ENCODE measurements around the gene ADAMTS19.

ADAMTS19 gene

DNA sequence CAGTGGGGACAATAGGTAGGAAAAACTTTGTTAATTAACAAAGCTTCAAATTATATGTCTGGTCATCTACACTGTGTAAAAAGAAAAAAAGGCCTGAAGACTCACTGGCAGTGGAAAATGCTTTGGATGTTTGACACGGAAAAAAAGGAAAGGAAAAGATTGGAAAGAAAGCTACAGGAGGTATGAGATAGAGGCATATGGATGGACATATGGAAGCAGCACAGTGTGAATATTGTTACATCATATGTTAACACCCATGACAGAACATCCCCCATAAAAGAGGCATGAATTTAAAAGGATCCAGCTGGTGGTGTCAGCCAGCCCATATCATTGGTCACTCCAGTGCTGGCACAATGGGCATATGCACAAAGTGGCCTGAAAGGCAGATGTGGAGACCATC, 19.0 kb upstream of the ADAMTS19 start:
- H3K27ac ChIP-seq (ENCODE audit: low read length) = no peak overlapping the region
- H3K4me1 ChIP-seq (ENCODE audit: control insufficient read depth, insufficient read depth, low read length) = no peaks in the 10 kb centered on the region
- no peak overlapping the region for H3K4me3 ChIP-seq (ENCODE audit: low read length)
- no peak for DNase-seq (ENCODE audit: low read depth, low spot score)
- no CpG with 5 or more reads among the region's 1 CpG for WGBS (ENCODE audit: insufficient coverage, insufficient read length)
- H3K36me3 ChIP-seq (ENCODE audit: control insufficient read depth, insufficient read depth, low read length) = no peaks in the 10 kb centered on the region
- H3K27me3 ChIP-seq (ENCODE audit: control insufficient read depth, insufficient read depth, low read length) = no peaks in the 10 kb centered on the region; the same call in 1 of the 2 replicates
- H3K9me3 ChIP-seq (ENCODE audit: control insufficient read depth, insufficient read depth, low read length) = no peaks in the 10 kb centered on the region; the same call in 1 of the 2 replicates

DNA sequence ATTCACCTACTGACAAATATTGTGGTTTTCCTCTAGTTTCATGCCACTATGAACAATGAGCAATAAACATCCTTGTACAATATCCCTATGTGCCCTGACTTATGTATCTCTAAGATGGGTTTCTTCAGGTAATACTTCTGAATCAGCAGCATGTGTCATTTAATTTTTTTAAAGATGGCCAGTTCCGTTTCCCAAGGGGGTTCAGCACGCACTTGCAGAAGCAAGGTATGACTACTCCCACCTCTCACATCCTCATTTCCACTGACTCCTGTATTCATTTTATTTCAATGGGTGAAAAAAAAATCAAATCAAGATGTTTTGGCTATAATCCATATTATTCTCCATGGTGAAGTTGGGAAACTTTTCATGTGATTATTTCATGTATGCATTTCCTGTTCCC, 14.7 kb upstream of the ADAMTS19 start:
- Histone ChIP-seq H3K27me3 (ENCODE audit: control insufficient read depth, insufficient read depth, low read length) (no peaks in the 10 kb centered on the region; the same call in 1 of the 2 replicates), H3K4me3 (ENCODE audit: low read length) (no peak overlapping the region), H3K36me3 (ENCODE audit: control insufficient read depth, insufficient read depth, low read length) (no peaks in the 10 kb centered on the region), H3K27ac (ENCODE audit: low read length) (no peak overlapping the region), H3K4me1 (ENCODE audit: control insufficient read depth, insufficient read depth, low read length) (no peaks in the 10 kb centered on the region), H3K9me3 (ENCODE audit: control insufficient read depth, insufficient read depth, low read length) (no peaks in the 10 kb centered on the region; the same call in 1 of the 2 replicates)
- WGBS (ENCODE audit: insufficient coverage, insufficient read length) = no CpG with 5 or more reads among the region's 2 CpGs
- no peak for DNase-seq (ENCODE audit: low read depth, low spot score)

DNA sequence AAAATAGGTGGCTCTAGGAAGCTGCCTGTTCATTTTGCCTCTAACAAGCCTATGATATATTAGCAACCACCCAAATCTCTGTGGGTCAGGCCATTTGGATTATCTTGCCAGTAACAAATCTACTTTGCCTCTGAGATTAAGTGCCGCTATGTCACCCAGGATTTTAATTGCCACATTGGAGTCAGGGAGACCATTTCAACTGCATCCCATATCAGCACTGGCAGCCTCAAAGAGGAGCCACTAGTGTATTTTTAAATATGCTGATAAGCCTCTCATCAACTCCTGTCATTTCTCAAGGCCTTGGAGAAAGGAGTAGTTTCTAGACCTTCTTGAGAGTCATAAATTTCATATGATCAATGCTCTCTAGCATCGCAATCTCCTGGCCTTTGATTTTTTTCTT, 12.1 kb upstream of the ADAMTS19 start:
- H3K9me3 ChIP-seq (ENCODE audit: control insufficient read depth, insufficient read depth, low read length) = no peaks in the 10 kb centered on the region
- no CpG with 5 or more reads among the region's 2 CpGs for WGBS (ENCODE audit: insufficient coverage, insufficient read length)

DNA sequence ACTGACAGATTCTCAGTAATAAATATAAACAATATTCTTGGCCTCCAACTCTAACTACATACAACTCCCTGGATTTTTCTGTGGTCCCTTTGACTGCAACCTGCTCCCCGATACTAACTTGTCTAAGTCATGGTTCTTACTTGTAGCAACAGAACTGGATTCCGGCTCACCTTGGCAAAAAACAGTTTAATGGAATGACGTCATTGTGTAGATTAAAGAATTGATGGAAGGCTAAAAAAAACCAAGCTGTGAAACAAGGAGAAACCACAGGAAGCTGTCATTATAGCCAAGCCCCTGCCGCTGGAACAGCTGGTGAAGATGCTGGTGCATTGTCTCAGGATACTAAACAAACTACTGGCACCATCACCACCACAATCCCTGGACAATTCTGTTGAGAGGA, 11.4 kb upstream of the ADAMTS19 start:
- no peaks in the 10 kb centered on the region for H3K4me1 ChIP-seq (ENCODE audit: control insufficient read depth, insufficient read depth, low read length)
- H3K9me3 ChIP-seq (ENCODE audit: control insufficient read depth, insufficient read depth, low read length) = no peaks in the 10 kb centered on the region
- H3K4me3 ChIP-seq (ENCODE audit: low read length) = no peak overlapping the region
- DNase-seq (ENCODE audit: low read depth, low spot score) = no peak
- no peaks in the 10 kb centered on the region for H3K36me3 ChIP-seq (ENCODE audit: control insufficient read depth, insufficient read depth, low read length)
- WGBS (ENCODE audit: insufficient coverage, insufficient read length) = no CpG with 5 or more reads among the region's 4 CpGs
- H3K27ac ChIP-seq (ENCODE audit: low read length) = no peak overlapping the region
- no peaks in the 10 kb centered on the region; the same call in 1 of the 2 replicates for H3K27me3 ChIP-seq (ENCODE audit: control insufficient read depth, insufficient read depth, low read length)

More for the DNA sequence above, 12.1 kb upstream of the ADAMTS19 start:
- Histone ChIP-seq H3K27me3 (ENCODE audit: control insufficient read depth, insufficient read depth, low read length) (no peaks in the 10 kb centered on the region; the same call in 1 of the 2 replicates), H3K36me3 (ENCODE audit: control insufficient read depth, insufficient read depth, low read length) (no peaks in the 10 kb centered on the region), H3K27ac (ENCODE audit: low read length) (no peak overlapping the region), H3K4me1 (ENCODE audit: control insufficient read depth, insufficient read depth, low read length) (no peaks in the 10 kb centered on the region), H3K4me3 (ENCODE audit: low read length) (no peak overlapping the region)
- DNase-seq (ENCODE audit: low read depth, low spot score) = no peak

DNA sequence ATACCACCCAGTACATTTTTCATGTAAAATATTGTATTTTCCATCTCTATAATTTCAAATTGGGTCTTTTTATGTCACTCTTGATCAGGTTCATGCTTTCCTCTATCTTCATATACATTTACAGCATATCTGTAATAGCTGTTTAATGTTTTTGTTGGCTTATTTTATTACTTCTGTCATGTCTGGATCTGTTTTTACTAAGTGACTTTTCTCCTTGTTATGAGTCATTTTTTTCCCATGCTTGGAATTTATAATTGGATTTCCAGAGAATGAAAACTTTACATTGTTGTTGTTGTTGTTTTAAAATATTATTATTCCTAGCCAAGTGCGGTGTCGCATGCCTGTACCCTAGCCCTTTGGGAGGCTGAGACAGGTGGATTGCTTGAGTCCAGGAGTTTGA, 5.6 kb upstream of the ADAMTS19 start:
- no peak overlapping the region for H3K27ac ChIP-seq (ENCODE audit: low read length)
- H3K36me3 ChIP-seq (ENCODE audit: control insufficient read depth, insufficient read depth, low read length) = no peaks in the 10 kb centered on the region
- H3K4me1 ChIP-seq (ENCODE audit: control insufficient read depth, insufficient read depth, low read length) = no peaks in the 10 kb centered on the region
- WGBS (ENCODE audit: insufficient coverage, insufficient read length) = no CpG with 5 or more reads among the region's 2 CpGs
- no peak for DNase-seq (ENCODE audit: low read depth, low spot score)
- no peak overlapping the region for H3K4me3 ChIP-seq (ENCODE audit: low read length)
- no peaks in the 10 kb centered on the region for H3K27me3 ChIP-seq (ENCODE audit: control insufficient read depth, insufficient read depth, low read length)
- no peaks in the 10 kb centered on the region for H3K9me3 ChIP-seq (ENCODE audit: control insufficient read depth, insufficient read depth, low read length)

DNA sequence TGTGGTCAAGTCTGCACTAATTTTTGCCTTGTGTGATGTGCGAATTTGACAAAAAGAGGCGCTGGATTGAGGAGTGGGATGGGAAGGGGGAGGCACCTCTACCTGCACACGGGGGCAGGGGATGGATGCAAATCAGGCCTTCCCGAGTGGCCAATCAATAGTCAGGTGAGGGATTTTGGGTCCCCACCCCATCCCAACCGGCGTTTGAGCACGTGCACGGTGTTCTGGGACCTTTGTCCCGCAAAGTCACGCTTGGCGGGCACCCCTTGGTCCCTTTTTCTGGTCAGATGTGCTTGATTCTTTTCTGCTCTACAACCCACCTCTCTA, 685 bp upstream of the ADAMTS19 start:
- no CpG with 5 or more reads among the region's 11 CpGs for WGBS (ENCODE audit: insufficient coverage, insufficient read length)
- Histone ChIP-seq H3K4me3 (ENCODE audit: low read length) (peak overlapping the region; percentile 61; the same call in 1 of the 2 replicates), H3K27ac (ENCODE audit: low read length) (no peak overlapping the region), H3K36me3 (ENCODE audit: control insufficient read depth, insufficient read depth, low read length) (no peaks in the 10 kb centered on the region), H3K9me3 (ENCODE audit: control insufficient read depth, insufficient read depth, low read length) (no peaks in the 10 kb centered on the region), H3K4me1 (ENCODE audit: control insufficient read depth, insufficient read depth, low read length) (no peaks in the 10 kb centered on the region; the same call in 1 of the 2 replicates), H3K27me3 (ENCODE audit: control insufficient read depth, insufficient read depth, low read length) (no peaks in the 10 kb centered on the region)
- peak; percentile 74 for DNase-seq (ENCODE audit: low read depth, low spot score)

DNA sequence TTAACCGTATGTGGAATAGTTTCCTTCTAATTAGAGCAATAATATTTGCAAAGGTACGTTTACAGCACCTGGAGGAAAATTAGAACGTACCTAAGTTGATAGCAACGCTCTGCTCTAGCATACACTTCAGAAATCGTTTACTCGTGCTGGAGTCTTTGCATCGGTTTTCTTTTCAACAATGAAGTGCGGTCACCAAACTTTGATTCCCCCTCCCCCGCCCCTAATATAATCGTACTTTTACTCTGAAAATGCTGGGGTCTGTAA, 506 bp downstream of the ADAMTS19 start:
- no peak overlapping the region for H3K27ac ChIP-seq (ENCODE audit: low read length)
- H3K27me3 ChIP-seq (ENCODE audit: control insufficient read depth, insufficient read depth, low read length) = no peaks in the 10 kb centered on the region
- peak overlapping the region; percentile 61 for H3K4me3 ChIP-seq (ENCODE audit: low read length)
- DNase-seq (ENCODE audit: low read depth, low spot score) = no peak
- no CpG with 5 or more reads among the region's 10 CpGs for WGBS (ENCODE audit: insufficient coverage, insufficient read length)
- no peaks in the 10 kb centered on the region for H3K36me3 ChIP-seq (ENCODE audit: control insufficient read depth, insufficient read depth, low read length)
- no peaks in the 10 kb centered on the region for H3K9me3 ChIP-seq (ENCODE audit: control insufficient read depth, insufficient read depth, low read length)
- H3K4me1 ChIP-seq (ENCODE audit: control insufficient read depth, insufficient read depth, low read length) = no peaks in the 10 kb centered on the region; the same call in 1 of the 2 replicates

DNA sequence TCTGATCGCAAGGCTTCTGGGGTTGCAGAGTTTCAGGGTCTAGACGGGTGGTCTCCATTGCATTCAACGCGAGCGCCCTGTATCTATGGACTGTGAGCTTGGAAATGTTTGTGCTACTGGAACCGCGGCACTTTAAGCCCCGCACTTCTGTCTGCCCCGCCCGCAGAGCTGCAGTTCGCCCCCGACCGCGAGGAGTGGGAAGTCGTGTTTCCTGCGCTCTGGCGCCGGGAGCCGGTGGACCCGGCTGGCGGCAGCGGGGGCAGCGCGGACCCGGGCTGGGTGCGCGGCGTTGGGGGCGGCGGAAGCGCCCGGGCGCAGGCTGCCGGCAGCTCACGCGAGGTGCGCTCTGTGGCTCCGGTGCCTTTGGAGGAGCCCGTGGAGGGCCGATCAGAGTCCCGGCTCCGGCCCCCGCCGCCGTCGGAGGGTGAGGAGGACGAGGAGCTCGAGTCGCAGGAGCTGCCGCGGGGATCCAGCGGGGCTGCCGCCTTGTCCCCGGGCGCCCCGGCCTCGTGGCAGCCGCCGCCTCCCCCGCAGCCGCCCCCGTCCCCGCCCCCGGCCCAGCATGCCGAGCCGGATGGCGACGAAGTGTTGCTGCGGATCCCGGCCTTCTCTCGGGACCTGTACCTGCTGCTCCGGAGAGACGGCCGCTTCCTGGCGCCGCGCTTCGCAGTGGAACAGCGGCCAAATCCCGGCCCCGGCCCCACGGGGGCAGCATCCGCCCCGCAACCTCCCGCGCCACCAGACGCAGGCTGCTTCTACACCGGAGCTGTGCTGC, 1.0 kb downstream of the ADAMTS19 start:
- no peaks in the 10 kb centered on the region for H3K9me3 ChIP-seq (ENCODE audit: control insufficient read depth, insufficient read depth, low read length)
- H3K27me3 ChIP-seq (ENCODE audit: control insufficient read depth, insufficient read depth, low read length) = no peaks in the 10 kb centered on the region
- no peaks in the 10 kb centered on the region; the same call in 1 of the 2 replicates for H3K4me1 ChIP-seq (ENCODE audit: control insufficient read depth, insufficient read depth, low read length)
- no peak for DNase-seq (ENCODE audit: low read depth, low spot score)
- no CpG with 5 or more reads among the region's 88 CpGs for WGBS (ENCODE audit: insufficient coverage, insufficient read length)
- no peak overlapping the region for H3K27ac ChIP-seq (ENCODE audit: low read length)
- H3K36me3 ChIP-seq (ENCODE audit: control insufficient read depth, insufficient read depth, low read length) = no peaks in the 10 kb centered on the region
- H3K4me3 ChIP-seq (ENCODE audit: low read length) = peak overlapping the region; percentile 61; the same call in 1 of the 2 replicates

DNA sequence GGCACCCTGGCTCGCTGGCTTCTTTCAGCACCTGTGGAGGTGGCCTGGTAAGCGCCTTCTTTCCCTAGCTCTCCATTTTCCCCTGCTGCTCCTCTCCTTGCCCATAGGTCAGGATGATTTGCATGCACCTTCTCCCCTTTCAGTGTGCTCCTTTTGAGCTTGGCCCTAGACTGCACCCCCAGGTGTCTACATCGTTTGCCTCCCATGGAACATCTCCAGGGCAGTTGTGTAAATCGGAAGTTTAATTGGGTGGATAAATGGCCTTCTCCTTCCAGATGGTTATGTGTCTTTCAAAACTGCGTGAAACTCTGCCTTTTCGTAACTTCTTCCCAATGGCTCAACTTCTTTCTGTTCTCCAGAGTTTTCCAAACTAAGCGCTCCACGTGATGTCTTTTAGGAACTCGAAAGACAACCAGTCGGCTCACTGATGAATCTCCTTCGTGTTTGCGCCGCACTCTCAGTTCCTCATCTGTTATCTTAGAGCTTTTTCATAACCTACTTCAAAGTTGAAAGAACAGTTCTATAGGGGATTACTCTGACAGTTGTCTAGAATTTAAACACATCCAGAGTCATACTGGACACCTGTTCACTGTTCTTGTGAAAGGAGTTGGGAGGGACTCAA, 1.7 kb downstream of the ADAMTS19 start:
- H3K4me1 ChIP-seq (ENCODE audit: control insufficient read depth, insufficient read depth, low read length) = no peaks in the 10 kb centered on the region; the same call in 1 of the 2 replicates
- no peaks in the 10 kb centered on the region for H3K36me3 ChIP-seq (ENCODE audit: control insufficient read depth, insufficient read depth, low read length)
- H3K27ac ChIP-seq (ENCODE audit: low read length) = no peak overlapping the region
- peak overlapping the region; percentile 61; the same call in 1 of the 2 replicates for H3K4me3 ChIP-seq (ENCODE audit: low read length)
- no peak for DNase-seq (ENCODE audit: low read depth, low spot score)
- no peaks in the 10 kb centered on the region for H3K9me3 ChIP-seq (ENCODE audit: control insufficient read depth, insufficient read depth, low read length)
- WGBS (ENCODE audit: insufficient coverage, insufficient read length) = no CpG with 5 or more reads among the region's 13 CpGs
- no peaks in the 10 kb centered on the region for H3K27me3 ChIP-seq (ENCODE audit: control insufficient read depth, insufficient read depth, low read length)

DNA sequence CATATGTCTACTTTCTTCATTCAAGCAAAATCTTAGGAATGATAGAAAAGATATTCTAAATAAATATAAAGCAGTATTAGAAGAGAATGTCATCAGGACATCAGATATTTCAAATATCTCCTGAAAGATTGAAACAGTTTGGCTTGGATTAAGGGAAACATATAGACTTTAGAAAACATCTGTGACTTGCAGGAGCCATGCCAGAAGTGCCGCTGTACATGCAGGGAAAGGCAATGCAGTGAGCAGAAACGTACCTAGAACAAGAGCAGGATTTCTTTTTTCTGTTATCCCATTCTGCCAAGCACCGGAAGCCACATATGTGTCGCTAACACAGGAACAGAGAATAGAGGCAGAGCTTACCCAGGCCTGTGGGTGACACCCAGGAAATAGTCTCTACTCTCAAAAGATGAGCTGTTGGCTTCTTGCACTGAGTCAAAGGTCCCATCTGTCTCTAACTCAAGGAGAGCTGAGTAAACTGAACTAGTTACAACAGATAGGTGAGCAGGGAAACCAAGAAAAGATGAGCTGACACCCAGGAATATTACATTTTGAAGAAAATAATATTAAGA, 5.8 kb downstream of the ADAMTS19 start:
- Histone ChIP-seq H3K27me3 (ENCODE audit: control insufficient read depth, insufficient read depth, low read length) (no peaks in the 10 kb centered on the region), H3K9me3 (ENCODE audit: control insufficient read depth, insufficient read depth, low read length) (no peaks in the 10 kb centered on the region), H3K27ac (ENCODE audit: low read length) (no peak overlapping the region), H3K36me3 (ENCODE audit: control insufficient read depth, insufficient read depth, low read length) (no peaks in the 10 kb centered on the region), H3K4me1 (ENCODE audit: control insufficient read depth, insufficient read depth, low read length) (no peaks in the 10 kb centered on the region; the same call in 1 of the 2 replicates), H3K4me3 (ENCODE audit: low read length) (no peak overlapping the region)
- WGBS (ENCODE audit: insufficient coverage, insufficient read length) = no CpG with 5 or more reads among the region's 4 CpGs
- DNase-seq (ENCODE audit: low read depth, low spot score) = no peak

Data from iPS DF 6.9 (cell line).